T-helper 9 cell (primary cell): Measurements from ENCODE around the gene CLUH.
A peak's percentile ranks its signal among the peaks of the same experiment; 100 is the strongest.

Experiments used
- DNase-seq: peaks from one replicate; pipeline ENCODE4 v3.0.0-alpha.2; 2020
- total RNA-seq, 2 donors: gene quantifications; one replicate each; lab custom pipeline; 2026; lab: John Stamatoyannopoulos, UW

CLUH gene
- 63.2 to 95.5 reads per million in 2 donors for total RNA-seq

- DNase-seq, result peak; percentile 92
Measured at GRCh38 chr17:2711608-2712299, at the start of gene CLUH. Gene CLUH (minus strand): TSS chr17:2711764. CDS start chr17:2711661, 103 bp downstream.

GRCh38 chr17:2758870-2759269, 47.3 kb upstream of the CLUH start:
- no peak for DNase-seq

- DNase-seq, result no peak
Measured at GRCh38 chr17:2755891-2756724, 44.5 kb upstream of the CLUH start.

GRCh38 chr17:2751491-2751890, 39.9 kb upstream of the CLUH start:
- no peak for DNase-seq

GRCh38 chr17:2750721-2751120, 39.2 kb upstream of the CLUH start:
- no peak for DNase-seq

GRCh38 chr17:2749784-2750181, 38.2 kb upstream of the CLUH start:
- peak; percentile 61 for DNase-seq

- no peak for DNase-seq
Measured at GRCh38 chr17:2749058-2749783, 37.7 kb upstream of the CLUH start, which contains the start of gene CCDC92B. Gene CCDC92B (minus strand): TSS chr17:2749652. CDS start chr17:2735145, 14,507 bp downstream.

GRCh38 chr17:2745317-2746037, 33.9 kb upstream of the CLUH start:
- no peak for DNase-seq

- no peak for DNase-seq
Measured at GRCh38 chr17:2737693-2738092, 26.1 kb upstream of the CLUH start.

- no peak for DNase-seq
Measured at GRCh38 chr17:2736956-2737355, 25.4 kb upstream of the CLUH start.

- no peak for DNase-seq
Measured at GRCh38 chr17:2735896-2736295, 24.3 kb upstream of the CLUH start.

- DNase-seq, result no peak
Measured at GRCh38 chr17:2734939-2735338, 23.4 kb upstream of the CLUH start.

GRCh38 chr17:2731807-2732206, 20.2 kb upstream of the CLUH start:
- DNase-seq, result no peak

GRCh38 chr17:2730764-2731353, 19.3 kb upstream of the CLUH start:
- DNase-seq, result no peak

GRCh38 chr17:2724784-2725164, 13.2 kb upstream of the CLUH start:
- no peak for DNase-seq

GRCh38 chr17:2723997-2724783, 12.6 kb upstream of the CLUH start:
- DNase-seq, result no peak

- no peak for DNase-seq
Measured at GRCh38 chr17:2723505-2723996, 12.0 kb upstream of the CLUH start.

GRCh38 chr17:2722611-2723010, 11.0 kb upstream of the CLUH start:
- no peak for DNase-seq

- DNase-seq, result no peak
Measured at GRCh38 chr17:2721603-2722002, 10.0 kb upstream of the CLUH start.

GRCh38 chr17:2719861-2720260, 8.3 kb upstream of the CLUH start:
- no peak for DNase-seq
